Activated B cell treated with CpG ODN at 0.5 μM for 24 hours (primary cell): ENCODE measurements around the gene TFCP2L1. TPM values are rescaled to one million over a fixed set of nuclear protein-coding genes. Genes with fewer than 3 reads are reported as not detected.
"Not testable (repeated sequence)": the region's sequence is repeated elsewhere in the genome, so short reads cannot be mapped to it uniquely, and the experiment has no call there.

Experiments used
- ATAC-seq: fragments of 200-7000 bp; cut with Tn5 transposase; one replicate; pipeline ENCODE4 v1.10.0; 2021; ENCODE audit warnings: low read depth, mild to moderate bottlenecking, moderate library complexity
- CTCF ChIA-PET: fragments of 350-600 bp; sonication (Branson Sonifier 250); formaldehyde crosslinking; loops from one replicate; lab custom pipeline; 2021; ENCODE audit warnings: antibody characterized with exemption; lab: Charles Lee
- POLR2A ChIA-PET: fragments of 350-600 bp; sonication (Branson Sonifier 250); formaldehyde crosslinking; loops from one replicate; lab custom pipeline; 2021; ENCODE audit warnings: antibody characterized with exemption; lab: Charles Lee
- DNase-seq: peaks from one replicate; pipeline ENCODE4 v3.0.0; 2022
- H3K27ac Mint-ChIP-seq: one replicate; pipeline ENCODE4 v1.8.0; 2020; ENCODE audit warnings: mixed read lengths
- H3K27me3 Mint-ChIP-seq: one replicate; pipeline ENCODE4 v1.8.0; 2021; ENCODE audit warnings: mixed read lengths
- H3K36me3 Mint-ChIP-seq: one replicate; pipeline ENCODE4 v1.8.0; 2021; ENCODE audit warnings: low read depth, mixed read lengths
- H3K4me1 Mint-ChIP-seq: one replicate; pipeline ENCODE4 v1.8.0; 2021; ENCODE audit warnings: mixed read lengths
- H3K4me3 Mint-ChIP-seq: one replicate; pipeline ENCODE4 v1.8.0; 2020; ENCODE audit warnings: mild to moderate bottlenecking, mixed read lengths
- H3K9me3 Mint-ChIP-seq: one replicate; pipeline ENCODE4 v1.8.0; 2020; ENCODE audit warnings: mixed read lengths
- intact Hi-C: fragments of 100-400 bp; cut with micrococcal nuclease; formaldehyde crosslinking; loops from one replicate; pipeline ENCODE4 v1.15.1; 2024
- total RNA-seq: library from RNA; stranded (reverse); gene quantifications from 2 replicates; pipeline ENCODE4 v1.2.3, GENCODE V29; 2022
- TF ChIP-seq, protein P1 (sequence below): fragments of 200-600 bp; IDR thresholded peaks from one replicate; pipeline ENCODE4 v1.8.0; 2022; ENCODE audit warnings: antibody characterized with exemption, mild to moderate bottlenecking

Gene TFCP2L1
- total RNA-seq, 1 donor from 2014 or later, result 0.13 TPM

DNA sequence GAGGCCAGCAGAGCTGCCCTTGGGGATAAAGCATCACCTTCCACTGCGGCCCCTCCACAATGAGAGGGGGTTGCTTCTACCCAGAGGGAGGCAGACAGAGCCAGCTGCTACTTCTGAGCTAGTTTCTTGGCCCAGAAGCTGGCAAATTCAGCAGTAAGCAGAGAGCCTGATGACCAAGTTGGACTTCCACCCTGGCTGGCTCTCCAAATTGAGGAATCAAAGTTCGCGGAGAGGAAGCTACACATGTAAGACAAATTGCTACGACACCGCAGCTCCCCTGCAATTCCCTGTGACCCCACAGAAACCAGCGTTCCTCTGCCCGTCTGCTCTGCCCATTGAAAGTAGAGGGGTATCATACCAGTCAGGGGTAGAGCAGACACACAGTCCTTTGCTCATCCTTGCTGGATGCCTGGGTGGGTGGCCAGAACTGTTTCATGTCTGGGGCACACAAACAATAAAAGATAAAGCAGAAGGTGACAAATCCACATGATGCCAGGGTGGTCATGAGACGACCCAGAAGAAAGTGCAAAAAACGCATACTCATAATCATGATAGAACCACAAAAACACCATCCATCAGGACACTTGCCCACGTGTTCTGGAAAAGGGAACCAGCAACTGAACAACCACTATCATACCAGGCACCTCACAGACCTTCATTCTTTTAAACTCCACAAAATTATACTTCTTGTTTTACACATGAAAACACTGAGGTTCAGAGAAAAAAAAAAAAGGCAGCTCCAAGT lies 5.4 kb downstream of the TFCP2L1 start:
- H3K9me3 Mint-ChIP-seq, result no peaks in the 10 kb centered on the region
- ATAC-seq (no peak), DNase-seq (no peak)
- ChIA-PET POLR2A (no interaction called here), CTCF (no interaction called here)
- TF ChIP-seq, protein P1, sequence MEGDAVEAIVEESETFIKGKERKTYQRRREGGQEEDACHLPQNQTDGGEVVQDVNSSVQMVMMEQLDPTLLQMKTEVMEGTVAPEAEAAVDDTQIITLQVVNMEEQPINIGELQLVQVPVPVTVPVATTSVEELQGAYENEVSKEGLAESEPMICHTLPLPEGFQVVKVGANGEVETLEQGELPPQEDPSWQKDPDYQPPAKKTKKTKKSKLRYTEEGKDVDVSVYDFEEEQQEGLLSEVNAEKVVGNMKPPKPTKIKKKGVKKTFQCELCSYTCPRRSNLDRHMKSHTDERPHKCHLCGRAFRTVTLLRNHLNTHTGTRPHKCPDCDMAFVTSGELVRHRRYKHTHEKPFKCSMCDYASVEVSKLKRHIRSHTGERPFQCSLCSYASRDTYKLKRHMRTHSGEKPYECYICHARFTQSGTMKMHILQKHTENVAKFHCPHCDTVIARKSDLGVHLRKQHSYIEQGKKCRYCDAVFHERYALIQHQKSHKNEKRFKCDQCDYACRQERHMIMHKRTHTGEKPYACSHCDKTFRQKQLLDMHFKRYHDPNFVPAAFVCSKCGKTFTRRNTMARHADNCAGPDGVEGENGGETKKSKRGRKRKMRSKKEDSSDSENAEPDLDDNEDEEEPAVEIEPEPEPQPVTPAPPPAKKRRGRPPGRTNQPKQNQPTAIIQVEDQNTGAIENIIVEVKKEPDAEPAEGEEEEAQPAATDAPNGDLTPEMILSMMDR, result no peak
- peaks cover 7% of the 10 kb centered on the region for H3K4me1 Mint-ChIP-seq
- H3K36me3 Mint-ChIP-seq, result no peaks in the 10 kb centered on the region
- peaks cover 17% of the 10 kb centered on the region for H3K27me3 Mint-ChIP-seq
- H3K4me3 Mint-ChIP-seq, result no peak overlapping the region
- intact Hi-C loops, result no loop called here
- H3K27ac Mint-ChIP-seq, result no peak overlapping the region

DNA sequence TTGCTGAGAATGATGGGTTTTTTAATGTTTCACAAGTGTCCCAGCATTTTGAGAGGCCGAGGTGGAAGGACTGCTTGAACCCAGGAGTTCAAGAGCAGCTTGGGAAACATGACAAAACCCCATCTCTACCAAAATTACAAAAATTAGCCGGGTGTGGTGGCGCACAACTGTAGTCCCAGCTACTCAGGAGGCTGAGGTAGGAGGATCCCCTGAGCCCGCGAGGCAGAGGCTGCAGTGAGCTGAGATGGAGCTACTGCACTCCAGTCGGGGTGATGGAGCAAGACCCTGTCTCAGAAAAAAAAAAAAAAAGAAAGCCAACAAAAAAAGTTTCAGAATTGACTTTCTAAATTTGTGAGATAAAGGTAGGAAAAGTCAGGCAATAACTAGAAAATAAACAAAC lies 8.7 kb downstream of the TFCP2L1 start:
- ChIA-PET CTCF (no interaction called here), POLR2A (no interaction called here)
- Mint-ChIP-seq H3K9me3 (no peaks in the 10 kb centered on the region), H3K4me3 (no peak overlapping the region), H3K27me3 (peaks cover 5% of the 10 kb centered on the region), H3K27ac (no peak overlapping the region), H3K36me3 (no peaks in the 10 kb centered on the region), H3K4me1 (no peaks in the 10 kb centered on the region)
- DNase-seq, result no peak
- TF ChIP-seq, protein P1, result no peak
- ATAC-seq, result no peak
- intact Hi-C loops, result no loop called here

DNA sequence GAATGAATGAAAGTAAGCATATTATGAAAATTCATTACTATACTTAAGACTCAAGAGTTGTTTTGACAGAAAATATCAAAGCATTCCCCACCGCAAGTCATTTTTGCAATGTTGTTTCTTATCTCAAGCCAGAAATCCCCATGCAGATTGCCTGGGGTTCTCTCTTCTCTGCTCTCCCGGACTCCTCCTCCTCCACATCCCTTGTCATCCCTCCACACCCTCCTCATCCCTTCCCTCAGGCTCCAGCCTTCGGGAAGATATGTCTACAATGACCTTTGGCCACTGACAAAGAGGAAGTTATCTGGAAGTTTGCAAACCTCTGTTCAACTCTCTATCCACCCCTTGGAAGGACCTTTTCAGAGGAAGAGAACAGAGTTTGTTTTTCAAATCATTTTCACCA lies 11.9 kb downstream of the TFCP2L1 start:
- H3K27me3 Mint-ChIP-seq, result peaks cover 4% of the 10 kb centered on the region
- TF ChIP-seq, protein P1, result no peak
- H3K27ac Mint-ChIP-seq, result no peak overlapping the region
- no peak overlapping the region for H3K4me3 Mint-ChIP-seq
- H3K9me3 Mint-ChIP-seq, result no peaks in the 10 kb centered on the region
- H3K36me3 Mint-ChIP-seq, result no peaks in the 10 kb centered on the region
- ATAC-seq, result no peak
- CTCF ChIA-PET, result no interaction called here
- POLR2A ChIA-PET, result no interaction called here
- no peak for DNase-seq
- intact Hi-C loops, result no loop called here
- H3K4me1 Mint-ChIP-seq, result no peaks in the 10 kb centered on the region

DNA sequence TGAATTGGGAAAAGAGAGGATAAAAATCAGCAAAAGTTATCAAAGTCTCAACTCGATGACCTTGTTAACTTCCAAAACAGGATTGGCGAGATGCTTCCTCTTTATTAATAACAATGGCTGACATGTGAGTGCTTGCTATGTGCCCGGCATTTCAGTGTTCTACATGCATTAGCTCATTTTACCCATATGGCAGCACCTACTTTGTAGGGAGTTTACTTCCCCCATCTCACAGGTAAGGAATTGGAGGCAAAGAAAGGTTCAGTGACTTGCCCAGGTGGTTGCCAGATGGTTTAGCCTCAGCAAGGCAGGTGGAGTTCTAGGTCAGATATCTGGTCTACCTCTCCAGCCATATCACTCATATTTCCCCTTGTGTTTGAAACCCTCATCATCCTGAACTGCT lies 12.4 kb downstream of the TFCP2L1 start:
- Mint-ChIP-seq H3K36me3 (no peaks in the 10 kb centered on the region), H3K4me1 (no peaks in the 10 kb centered on the region), H3K9me3 (no peaks in the 10 kb centered on the region), H3K4me3 (no peak overlapping the region), H3K27me3 (peaks cover 4% of the 10 kb centered on the region), H3K27ac (no peak overlapping the region)
- TF ChIP-seq, protein P1, result no peak
- ChIA-PET CTCF (no interaction called here), POLR2A (no interaction called here)
- intact Hi-C loops, result no loop called here
- DNase-seq (no peak), ATAC-seq (no peak)

DNA sequence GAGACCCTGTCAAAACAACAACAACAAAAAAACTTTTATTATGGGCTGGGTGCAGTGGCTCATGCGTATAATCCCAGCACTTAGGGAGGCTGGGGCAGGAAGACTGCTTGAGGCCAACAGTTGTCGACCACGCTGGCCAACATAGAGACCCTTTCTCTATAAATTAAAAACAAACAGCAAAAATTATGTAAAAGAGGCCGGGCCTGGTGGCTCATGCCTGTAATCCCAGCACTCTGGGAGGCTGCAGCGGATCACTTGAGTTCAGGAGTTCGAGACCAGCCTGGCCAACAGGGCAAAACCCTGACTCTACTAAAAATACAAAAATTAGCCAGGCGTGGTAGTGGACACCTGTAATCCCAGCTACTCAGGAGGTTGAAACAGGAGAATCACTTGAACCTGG lies 15.6 kb downstream of the TFCP2L1 start:
- H3K27ac Mint-ChIP-seq, CTCF ChIA-PET, H3K36me3 Mint-ChIP-seq, ATAC-seq, H3K27me3 Mint-ChIP-seq, H3K9me3 Mint-ChIP-seq, intact Hi-C loops, DNase-seq, H3K4me3 Mint-ChIP-seq, POLR2A ChIA-PET, H3K4me1 Mint-ChIP-seq: not testable (repeated sequence)
